ENCODE results near the gene NPBWR2. TPM values are rescaled to one million over a fixed set of nuclear protein-coding genes. Genes with fewer than 3 reads are reported as not detected.

NPBWR2 gene
- total RNA-seq, 2 donors from 2014 or later, result not detected

- peaks cover 6% of the 10 kb centered on the region for H3K27me3 Mint-ChIP-seq
- no peaks in the 10 kb centered on the region for H3K36me3 Mint-ChIP-seq (ENCODE audit: low read depth)
- H3K4me1 Mint-ChIP-seq, result peaks cover 6% of the 10 kb centered on the region
- H3K4me3 Mint-ChIP-seq, result no peak overlapping the region
- DNase-seq (peak in 1 of 3 donors; percentile 2), ATAC-seq (no peak)
- H3K9me3 ChIP-seq (ENCODE audit: control insufficient read depth, low read length, poor library complexity, severe bottlenecking), result no peaks in the 10 kb centered on the region
- no peak overlapping the region for H3K27ac Mint-ChIP-seq
Observed at GRCh38 chr20:64109831-64110391, 2.5 kb upstream of the NPBWR2 start.

- H3K27me3 Mint-ChIP-seq, result peaks cover 7% of the 10 kb centered on the region
- H3K9me3 ChIP-seq (ENCODE audit: control insufficient read depth, low read length, poor library complexity, severe bottlenecking), result no peaks in the 10 kb centered on the region
- DNase-seq (peak in 1 of 3 donors; percentile 3), ATAC-seq (no peak)
- peaks cover 6% of the 10 kb centered on the region for H3K4me1 Mint-ChIP-seq
- no peak overlapping the region for H3K4me3 Mint-ChIP-seq
- no peaks in the 10 kb centered on the region for H3K36me3 Mint-ChIP-seq (ENCODE audit: low read depth)
- no peak overlapping the region for H3K27ac Mint-ChIP-seq
Observed at GRCh38 chr20:64108731-64109681, 1.6 kb upstream of the NPBWR2 start.

GRCh38 chr20:64107736-64108457, 532 bp upstream of the NPBWR2 start:
- Mint-ChIP-seq H3K4me3 (no peak overlapping the region), H3K27me3 (peaks cover 17% of the 10 kb centered on the region), H3K36me3 (ENCODE audit: low read depth) (no peaks in the 10 kb centered on the region), H3K27ac (no peak overlapping the region), H3K4me1 (peaks cover 9% of the 10 kb centered on the region)
- ATAC-seq, result peak; percentile 32
- no peaks in the 10 kb centered on the region for H3K9me3 ChIP-seq (ENCODE audit: control insufficient read depth, low read length, poor library complexity, severe bottlenecking)
- peak in 1 of 3 donors; percentile 2 for DNase-seq

GRCh38 chr20:64106435-64106961, 867 bp downstream of the NPBWR2 start:
- H3K27ac Mint-ChIP-seq, result no peak overlapping the region

GRCh38 chr20:64105846-64106434, 1.4 kb downstream of the NPBWR2 start:
- H3K27me3 Mint-ChIP-seq, result peaks cover 27% of the 10 kb centered on the region
- H3K36me3 Mint-ChIP-seq (ENCODE audit: low read depth), result no peaks in the 10 kb centered on the region
- H3K9me3 ChIP-seq (ENCODE audit: control insufficient read depth, low read length, poor library complexity, severe bottlenecking), result no peaks in the 10 kb centered on the region
- no peak overlapping the region for H3K4me3 Mint-ChIP-seq
- DNase-seq (peak in 1 of 3 donors; percentile 1), ATAC-seq (no peak)
- H3K4me1 Mint-ChIP-seq, result peaks cover 17% of the 10 kb centered on the region
- no peak overlapping the region for H3K27ac Mint-ChIP-seq

More at GRCh38 chr20:64106435-64106961, 867 bp downstream of the NPBWR2 start:
- Mint-ChIP-seq H3K4me3 (no peak overlapping the region), H3K27me3 (peaks cover 21% of the 10 kb centered on the region), H3K36me3 (ENCODE audit: low read depth) (no peaks in the 10 kb centered on the region), H3K4me1 (peaks cover 12% of the 10 kb centered on the region)
- H3K9me3 ChIP-seq (ENCODE audit: control insufficient read depth, low read length, poor library complexity, severe bottlenecking), result no peaks in the 10 kb centered on the region
- peak in 1 of 3 donors; percentile 1 for DNase-seq
- ATAC-seq, result no peak

GRCh38 chr20:64104667-64105451, 2.5 kb downstream of the NPBWR2 start:
- H3K27ac Mint-ChIP-seq, result no peak overlapping the region
- H3K36me3 Mint-ChIP-seq (ENCODE audit: low read depth), result no peaks in the 10 kb centered on the region
- H3K27me3 Mint-ChIP-seq, result peaks cover 31% of the 10 kb centered on the region

GRCh38 chr20:64103871-64104666, 3.3 kb downstream of the NPBWR2 start:
- no peak for ATAC-seq
- DNase-seq, result peak in 1 of 3 donors; percentile 2
- Mint-ChIP-seq H3K4me3 (no peak overlapping the region), H3K36me3 (ENCODE audit: low read depth) (no peaks in the 10 kb centered on the region), H3K27me3 (peaks cover 31% of the 10 kb centered on the region), H3K4me1 (peaks cover 18% of the 10 kb centered on the region), H3K27ac (no peak overlapping the region)
- H3K9me3 ChIP-seq (ENCODE audit: control insufficient read depth, low read length, poor library complexity, severe bottlenecking), result no peaks in the 10 kb centered on the region

More at GRCh38 chr20:64104667-64105451, 2.5 kb downstream of the NPBWR2 start:
- no peaks in the 10 kb centered on the region for H3K9me3 ChIP-seq (ENCODE audit: control insufficient read depth, low read length, poor library complexity, severe bottlenecking)
- ATAC-seq, result no peak
- DNase-seq, result peak in 1 of 3 donors; percentile 2
- Mint-ChIP-seq H3K4me1 (peaks cover 18% of the 10 kb centered on the region), H3K4me3 (no peak overlapping the region)

- no peaks in the 10 kb centered on the region for H3K36me3 Mint-ChIP-seq (ENCODE audit: low read depth)
- H3K27me3 Mint-ChIP-seq, result peaks cover 31% of the 10 kb centered on the region
- DNase-seq (peak in 1 of 3 donors; percentile 4), ATAC-seq (no peak)
- no peaks in the 10 kb centered on the region for H3K9me3 ChIP-seq (ENCODE audit: control insufficient read depth, low read length, poor library complexity, severe bottlenecking)
- H3K4me3 Mint-ChIP-seq, result peak overlapping the region; percentile 71
- no peak overlapping the region for H3K27ac Mint-ChIP-seq
- peaks cover 15% of the 10 kb centered on the region for H3K4me1 Mint-ChIP-seq
Observed at GRCh38 chr20:64102647-64103354, 4.6 kb downstream of the NPBWR2 start.

GRCh38 chr20:64101731-64102621, 5.4 kb downstream of the NPBWR2 start:
- no peak overlapping the region for H3K27ac Mint-ChIP-seq
- peak overlapping the region; percentile 71 for H3K4me3 Mint-ChIP-seq
- peaks cover 14% of the 10 kb centered on the region for H3K4me1 Mint-ChIP-seq
- ATAC-seq (peak; percentile 76), DNase-seq (peak; percentile 53 to 64 (median 61))
- H3K9me3 ChIP-seq (ENCODE audit: control insufficient read depth, low read length, poor library complexity, severe bottlenecking), result no peaks in the 10 kb centered on the region
- peaks cover 31% of the 10 kb centered on the region for H3K27me3 Mint-ChIP-seq
- no peaks in the 10 kb centered on the region for H3K36me3 Mint-ChIP-seq (ENCODE audit: low read depth)

- Mint-ChIP-seq H3K36me3 (ENCODE audit: low read depth) (peaks cover 3% of the 10 kb centered on the region), H3K4me1 (peaks cover 11% of the 10 kb centered on the region), H3K27me3 (peaks cover 28% of the 10 kb centered on the region), H3K4me3 (no peak overlapping the region), H3K27ac (no peak overlapping the region)
- ATAC-seq (no peak), DNase-seq (no peak)
- H3K9me3 ChIP-seq (ENCODE audit: control insufficient read depth, low read length, poor library complexity, severe bottlenecking), result no peaks in the 10 kb centered on the region
Observed at GRCh38 chr20:64100946-64101688, 6.2 kb downstream of the NPBWR2 start.

Measured in T-helper 17 cell (primary cell).